ENCODE results near the gene KLK10.

The KLK10 gene

GRCh38 chr19:51060336-51060735 lies 40.8 kb upstream of the KLK10 start:
- in situ Hi-C loops (cut with MboI; ENCODE audit: low pct_unique_long_range_greater_than_20kb, low sequenced_read_pairs, unreplicated experiment) = no loop called here
- DNase-seq (ENCODE audit: low spot score) = no peak
- TF ChIP-seq CTCF (IDR thresholded peaks at IDR 0.05; ENCODE audit: extremely low read depth, insufficient read depth, missing control alignments) = no peak

- no peak for TF ChIP-seq CTCF (IDR thresholded peaks at IDR 0.05; ENCODE audit: extremely low read depth, insufficient read depth, missing control alignments)
- in situ Hi-C loops (cut with MboI; ENCODE audit: low pct_unique_long_range_greater_than_20kb, low sequenced_read_pairs, unreplicated experiment) = no loop called here
- DNase-seq (ENCODE audit: low spot score) = no peak
These were observed 40.2 kb upstream of the KLK10 start for GRCh38 chr19:51059715-51060114.

- TF ChIP-seq CTCF (IDR thresholded peaks at IDR 0.05; ENCODE audit: extremely low read depth, insufficient read depth, missing control alignments) = no peak
- in situ Hi-C loops (cut with MboI; ENCODE audit: low pct_unique_long_range_greater_than_20kb, low sequenced_read_pairs, unreplicated experiment) = no loop called here
These were observed 36.4 kb upstream of the KLK10 start for GRCh38 chr19:51055866-51056265.

GRCh38 chr19:51047031-51047335 lies 27.5 kb upstream of the KLK10 start:
- in situ Hi-C loops (cut with MboI; ENCODE audit: low pct_unique_long_range_greater_than_20kb, low sequenced_read_pairs, unreplicated experiment) = no loop called here
- no peak for DNase-seq (ENCODE audit: low spot score)
- no peak for TF ChIP-seq CTCF (IDR thresholded peaks at IDR 0.05; ENCODE audit: extremely low read depth, insufficient read depth, missing control alignments)

More at GRCh38 chr19:51055866-51056265, 36.4 kb upstream of the KLK10 start:
- DNase-seq (ENCODE audit: low spot score) = no peak

GRCh38 chr19:51044327-51044726 lies 24.8 kb upstream of the KLK10 start:
- no peak for TF ChIP-seq CTCF (IDR thresholded peaks at IDR 0.05; ENCODE audit: extremely low read depth, insufficient read depth, missing control alignments)
- DNase-seq (ENCODE audit: low spot score) = no peak
- in situ Hi-C loops (cut with MboI; ENCODE audit: low pct_unique_long_range_greater_than_20kb, low sequenced_read_pairs, unreplicated experiment) = no loop called here

- in situ Hi-C loops (cut with MboI; ENCODE audit: low pct_unique_long_range_greater_than_20kb, low sequenced_read_pairs, unreplicated experiment) = no loop called here
- TF ChIP-seq CTCF (IDR thresholded peaks at IDR 0.05; ENCODE audit: extremely low read depth, insufficient read depth, missing control alignments) = no peak
- DNase-seq (ENCODE audit: low spot score) = no peak
These were observed 24.0 kb upstream of the KLK10 start for GRCh38 chr19:51043497-51043896.

GRCh38 chr19:51040151-51040550 lies 20.6 kb upstream of the KLK10 start:
- DNase-seq (ENCODE audit: low spot score) = no peak
- in situ Hi-C loops (cut with MboI; ENCODE audit: low pct_unique_long_range_greater_than_20kb, low sequenced_read_pairs, unreplicated experiment) = no loop called here
- TF ChIP-seq CTCF (IDR thresholded peaks at IDR 0.05; ENCODE audit: extremely low read depth, insufficient read depth, missing control alignments) = no peak

Measured in GM13977 (cell line).